ENCODE results near the gene CYFIP2. TPM values are rescaled to one million over a fixed set of nuclear protein-coding genes. Genes with fewer than 3 reads are reported as not detected.

CYFIP2 gene
- total RNA-seq, 1 experiment from 2014 or later, result 95.3 TPM

DNA sequence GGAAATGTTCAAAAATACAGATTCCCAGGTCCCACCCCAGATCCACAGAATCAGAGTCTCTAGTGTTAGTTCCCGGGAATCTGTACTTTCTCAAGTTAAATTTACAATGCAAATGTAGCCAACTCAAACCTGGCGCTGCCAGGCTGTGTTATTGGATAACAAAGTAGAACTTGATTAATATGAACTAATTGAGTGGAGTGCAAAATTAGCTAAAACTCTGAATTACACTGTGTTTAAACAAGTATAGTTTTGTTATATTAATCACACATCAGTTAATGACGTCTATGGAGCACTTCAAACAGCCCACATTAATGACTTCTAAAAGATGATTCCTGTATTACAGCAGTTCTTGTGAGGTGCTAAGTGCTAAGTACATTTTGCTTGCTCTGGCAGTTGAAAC lies 32.4 kb upstream of the CYFIP2 start (continued):
- TF ChIP-seq, protein P1, sequence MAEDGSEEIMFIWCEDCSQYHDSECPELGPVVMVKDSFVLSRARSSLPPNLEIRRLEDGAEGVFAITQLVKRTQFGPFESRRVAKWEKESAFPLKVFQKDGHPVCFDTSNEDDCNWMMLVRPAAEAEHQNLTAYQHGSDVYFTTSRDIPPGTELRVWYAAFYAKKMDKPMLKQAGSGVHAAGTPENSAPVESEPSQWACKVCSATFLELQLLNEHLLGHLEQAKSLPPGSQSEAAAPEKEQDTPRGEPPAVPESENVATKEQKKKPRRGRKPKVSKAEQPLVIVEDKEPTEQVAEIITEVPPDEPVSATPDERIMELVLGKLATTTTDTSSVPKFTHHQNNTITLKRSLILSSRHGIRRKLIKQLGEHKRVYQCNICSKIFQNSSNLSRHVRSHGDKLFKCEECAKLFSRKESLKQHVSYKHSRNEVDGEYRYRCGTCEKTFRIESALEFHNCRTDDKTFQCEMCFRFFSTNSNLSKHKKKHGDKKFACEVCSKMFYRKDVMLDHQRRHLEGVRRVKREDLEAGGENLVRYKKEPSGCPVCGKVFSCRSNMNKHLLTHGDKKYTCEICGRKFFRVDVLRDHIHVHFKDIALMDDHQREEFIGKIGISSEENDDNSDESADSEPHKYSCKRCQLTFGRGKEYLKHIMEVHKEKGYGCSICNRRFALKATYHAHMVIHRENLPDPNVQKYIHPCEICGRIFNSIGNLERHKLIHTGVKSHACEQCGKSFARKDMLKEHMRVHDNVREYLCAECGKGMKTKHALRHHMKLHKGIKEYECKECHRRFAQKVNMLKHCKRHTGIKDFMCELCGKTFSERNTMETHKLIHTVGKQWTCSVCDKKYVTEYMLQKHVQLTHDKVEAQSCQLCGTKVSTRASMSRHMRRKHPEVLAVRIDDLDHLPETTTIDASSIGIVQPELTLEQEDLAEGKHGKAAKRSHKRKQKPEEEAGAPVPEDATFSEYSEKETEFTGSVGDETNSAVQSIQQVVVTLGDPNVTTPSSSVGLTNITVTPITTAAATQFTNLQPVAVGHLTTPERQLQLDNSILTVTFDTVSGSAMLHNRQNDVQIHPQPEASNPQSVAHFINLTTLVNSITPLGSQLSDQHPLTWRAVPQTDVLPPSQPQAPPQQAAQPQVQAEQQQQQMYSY (CRISPR knock-in tag; IDR thresholded peaks at IDR 0.05), result no peak
- TF ChIP-seq ATF1 (CRISPR knock-in tag; IDR thresholded peaks at IDR 0.05) (no peak), ZNF416 (CRISPR knock-in tag; IDR thresholded peaks at IDR 0.05) (no peak), SOX15 (CRISPR knock-in tag; IDR thresholded peaks at IDR 0.05) (no peak), NFYB (CRISPR knock-in tag; conservative IDR thresholded peaks at IDR 0.05; ENCODE audit: low read depth) (no peak), ZNF671 (CRISPR knock-in tag; IDR thresholded peaks at IDR 0.05) (no peak), PRRX2 (CRISPR knock-in tag; IDR thresholded peaks at IDR 0.05) (no peak)

DNA sequence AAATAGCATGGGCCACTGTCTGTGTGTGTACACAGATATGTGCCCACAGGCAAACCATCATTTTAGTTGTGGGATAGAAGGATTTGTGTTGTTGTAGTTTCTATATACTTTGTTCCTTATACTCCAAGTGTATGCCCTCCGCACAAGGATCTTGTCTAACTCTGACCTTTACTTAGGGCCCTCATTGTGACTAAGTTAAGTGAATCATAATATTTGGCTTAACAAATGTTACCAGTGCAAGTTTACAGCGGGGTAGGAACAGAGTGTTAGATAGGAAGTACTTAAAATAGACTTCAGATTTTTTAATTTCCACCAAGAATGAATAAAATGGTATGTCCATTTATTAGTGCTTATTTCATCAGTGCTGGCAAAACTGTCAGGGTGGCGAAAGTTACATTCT lies 29.5 kb upstream of the CYFIP2 start:
- Mint-ChIP-seq H3K4me3 (no peak overlapping the region), H3K9me3 (peaks cover 3% of the 10 kb centered on the region), H3K36me3 (no peaks in the 10 kb centered on the region), H3K4me1 (peaks cover 7% of the 10 kb centered on the region), H3K27me3 (ENCODE audit: low read depth) (no peaks in the 10 kb centered on the region), H3K27ac (no peak overlapping the region)
- ATAC-seq (no peak), DNase-seq (ENCODE audit: low spot score) (no peak)
- TF ChIP-seq, protein P2, sequence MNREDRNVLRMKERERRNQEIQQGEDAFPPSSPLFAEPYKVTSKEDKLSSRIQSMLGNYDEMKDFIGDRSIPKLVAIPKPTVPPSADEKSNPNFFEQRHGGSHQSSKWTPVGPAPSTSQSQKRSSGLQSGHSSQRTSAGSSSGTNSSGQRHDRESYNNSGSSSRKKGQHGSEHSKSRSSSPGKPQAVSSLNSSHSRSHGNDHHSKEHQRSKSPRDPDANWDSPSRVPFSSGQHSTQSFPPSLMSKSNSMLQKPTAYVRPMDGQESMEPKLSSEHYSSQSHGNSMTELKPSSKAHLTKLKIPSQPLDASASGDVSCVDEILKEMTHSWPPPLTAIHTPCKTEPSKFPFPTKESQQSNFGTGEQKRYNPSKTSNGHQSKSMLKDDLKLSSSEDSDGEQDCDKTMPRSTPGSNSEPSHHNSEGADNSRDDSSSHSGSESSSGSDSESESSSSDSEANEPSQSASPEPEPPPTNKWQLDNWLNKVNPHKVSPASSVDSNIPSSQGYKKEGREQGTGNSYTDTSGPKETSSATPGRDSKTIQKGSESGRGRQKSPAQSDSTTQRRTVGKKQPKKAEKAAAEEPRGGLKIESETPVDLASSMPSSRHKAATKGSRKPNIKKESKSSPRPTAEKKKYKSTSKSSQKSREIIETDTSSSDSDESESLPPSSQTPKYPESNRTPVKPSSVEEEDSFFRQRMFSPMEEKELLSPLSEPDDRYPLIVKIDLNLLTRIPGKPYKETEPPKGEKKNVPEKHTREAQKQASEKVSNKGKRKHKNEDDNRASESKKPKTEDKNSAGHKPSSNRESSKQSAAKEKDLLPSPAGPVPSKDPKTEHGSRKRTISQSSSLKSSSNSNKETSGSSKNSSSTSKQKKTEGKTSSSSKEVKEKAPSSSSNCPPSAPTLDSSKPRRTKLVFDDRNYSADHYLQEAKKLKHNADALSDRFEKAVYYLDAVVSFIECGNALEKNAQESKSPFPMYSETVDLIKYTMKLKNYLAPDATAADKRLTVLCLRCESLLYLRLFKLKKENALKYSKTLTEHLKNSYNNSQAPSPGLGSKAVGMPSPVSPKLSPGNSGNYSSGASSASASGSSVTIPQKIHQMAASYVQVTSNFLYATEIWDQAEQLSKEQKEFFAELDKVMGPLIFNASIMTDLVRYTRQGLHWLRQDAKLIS (CRISPR knock-in tag; IDR thresholded peaks at IDR 0.05; ENCODE audit: borderline replicate concordance), result no peak
- TF ChIP-seq PRRX2 (CRISPR knock-in tag; IDR thresholded peaks at IDR 0.05), result no peak
- no peak for TF ChIP-seq ZBTB21 (CRISPR knock-in tag; IDR thresholded peaks at IDR 0.05; ENCODE audit: borderline replicate concordance)
- TF ChIP-seq, protein P3, sequence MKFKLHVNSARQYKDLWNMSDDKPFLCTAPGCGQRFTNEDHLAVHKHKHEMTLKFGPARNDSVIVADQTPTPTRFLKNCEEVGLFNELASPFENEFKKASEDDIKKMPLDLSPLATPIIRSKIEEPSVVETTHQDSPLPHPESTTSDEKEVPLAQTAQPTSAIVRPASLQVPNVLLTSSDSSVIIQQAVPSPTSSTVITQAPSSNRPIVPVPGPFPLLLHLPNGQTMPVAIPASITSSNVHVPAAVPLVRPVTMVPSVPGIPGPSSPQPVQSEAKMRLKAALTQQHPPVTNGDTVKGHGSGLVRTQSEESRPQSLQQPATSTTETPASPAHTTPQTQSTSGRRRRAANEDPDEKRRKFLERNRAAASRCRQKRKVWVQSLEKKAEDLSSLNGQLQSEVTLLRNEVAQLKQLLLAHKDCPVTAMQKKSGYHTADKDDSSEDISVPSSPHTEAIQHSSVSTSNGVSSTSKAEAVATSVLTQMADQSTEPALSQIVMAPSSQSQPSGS (CRISPR knock-in tag; IDR thresholded peaks at IDR 0.05; ENCODE audit: borderline replicate concordance, low read depth), result no peak
- TF ChIP-seq TEAD1 (CRISPR knock-in tag; IDR thresholded peaks at IDR 0.05), result no peak
- no peak for TF ChIP-seq RORB (CRISPR knock-in tag; IDR thresholded peaks at IDR 0.05)
- no peak for TF ChIP-seq ATF1 (CRISPR knock-in tag; IDR thresholded peaks at IDR 0.05)
- TF ChIP-seq GABPB1 (CRISPR knock-in tag; IDR thresholded peaks at IDR 0.05), result no peak
- TF ChIP-seq, protein P4, sequence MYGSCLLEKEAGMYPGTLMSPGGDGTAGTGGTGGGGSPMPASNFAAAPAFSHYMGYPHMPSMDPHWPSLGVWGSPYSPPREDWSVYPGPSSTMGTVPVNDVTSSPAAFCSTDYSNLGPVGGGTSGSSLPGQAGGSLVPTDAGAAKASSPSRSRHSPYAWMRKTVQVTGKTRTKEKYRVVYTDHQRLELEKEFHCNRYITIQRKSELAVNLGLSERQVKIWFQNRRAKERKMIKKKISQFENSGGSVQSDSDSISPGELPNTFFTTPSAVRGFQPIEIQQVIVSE (CRISPR knock-in tag; IDR thresholded peaks at IDR 0.05; ENCODE audit: borderline replicate concordance), result no peak
- TF ChIP-seq JUN (CRISPR knock-in tag; IDR thresholded peaks at IDR 0.05), result no peak
- no peak for TF ChIP-seq EMX1 (CRISPR knock-in tag; IDR thresholded peaks at IDR 0.05)
- TF ChIP-seq, protein P5, sequence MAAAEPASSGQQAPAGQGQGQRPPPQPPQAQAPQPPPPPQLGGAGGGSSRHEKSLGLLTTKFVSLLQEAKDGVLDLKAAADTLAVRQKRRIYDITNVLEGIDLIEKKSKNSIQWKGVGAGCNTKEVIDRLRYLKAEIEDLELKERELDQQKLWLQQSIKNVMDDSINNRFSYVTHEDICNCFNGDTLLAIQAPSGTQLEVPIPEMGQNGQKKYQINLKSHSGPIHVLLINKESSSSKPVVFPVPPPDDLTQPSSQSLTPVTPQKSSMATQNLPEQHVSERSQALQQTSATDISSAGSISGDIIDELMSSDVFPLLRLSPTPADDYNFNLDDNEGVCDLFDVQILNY (CRISPR knock-in tag; IDR thresholded peaks at IDR 0.05), result no peak
- TF ChIP-seq, protein P6, sequence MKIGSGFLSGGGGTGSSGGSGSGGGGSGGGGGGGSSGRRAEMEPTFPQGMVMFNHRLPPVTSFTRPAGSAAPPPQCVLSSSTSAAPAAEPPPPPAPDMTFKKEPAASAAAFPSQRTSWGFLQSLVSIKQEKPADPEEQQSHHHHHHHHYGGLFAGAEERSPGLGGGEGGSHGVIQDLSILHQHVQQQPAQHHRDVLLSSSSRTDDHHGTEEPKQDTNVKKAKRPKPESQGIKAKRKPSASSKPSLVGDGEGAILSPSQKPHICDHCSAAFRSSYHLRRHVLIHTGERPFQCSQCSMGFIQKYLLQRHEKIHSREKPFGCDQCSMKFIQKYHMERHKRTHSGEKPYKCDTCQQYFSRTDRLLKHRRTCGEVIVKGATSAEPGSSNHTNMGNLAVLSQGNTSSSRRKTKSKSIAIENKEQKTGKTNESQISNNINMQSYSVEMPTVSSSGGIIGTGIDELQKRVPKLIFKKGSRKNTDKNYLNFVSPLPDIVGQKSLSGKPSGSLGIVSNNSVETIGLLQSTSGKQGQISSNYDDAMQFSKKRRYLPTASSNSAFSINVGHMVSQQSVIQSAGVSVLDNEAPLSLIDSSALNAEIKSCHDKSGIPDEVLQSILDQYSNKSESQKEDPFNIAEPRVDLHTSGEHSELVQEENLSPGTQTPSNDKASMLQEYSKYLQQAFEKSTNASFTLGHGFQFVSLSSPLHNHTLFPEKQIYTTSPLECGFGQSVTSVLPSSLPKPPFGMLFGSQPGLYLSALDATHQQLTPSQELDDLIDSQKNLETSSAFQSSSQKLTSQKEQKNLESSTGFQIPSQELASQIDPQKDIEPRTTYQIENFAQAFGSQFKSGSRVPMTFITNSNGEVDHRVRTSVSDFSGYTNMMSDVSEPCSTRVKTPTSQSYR (CRISPR knock-in tag; IDR thresholded peaks at IDR 0.05), result no peak
- no peak for TF ChIP-seq TP53 (CRISPR knock-in tag; IDR thresholded peaks at IDR 0.05)
- TF ChIP-seq, protein P7, sequence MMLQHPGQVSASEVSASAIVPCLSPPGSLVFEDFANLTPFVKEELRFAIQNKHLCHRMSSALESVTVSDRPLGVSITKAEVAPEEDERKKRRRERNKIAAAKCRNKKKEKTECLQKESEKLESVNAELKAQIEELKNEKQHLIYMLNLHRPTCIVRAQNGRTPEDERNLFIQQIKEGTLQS (CRISPR knock-in tag; conservative IDR thresholded peaks at IDR 0.05), result no peak
- POLR2A ChIA-PET, result no interaction called here
- CTCF ChIA-PET, result no interaction called here

All from WTC11 (cell line).